MM.1S (cell line): ENCODE measurements around the gene UCMA.
A peak's percentile ranks its signal among the peaks of the same experiment; 100 is the strongest.

ENCODE experiments used
- DNase-seq: peaks from one replicate; pipeline ENCODE4 v3.0.0-alpha.2; 2015
- H2AFZ ChIP-seq: fragments of 300-600 bp; sonication (generic); 2 replicates; pipeline ENCODE4 v1.6.0; 2016; ENCODE audit warnings: antibody characterized with exemption, low read length
- H3F3A ChIP-seq: fragments of 300-600 bp; sonication (generic); 2 replicates; pipeline ENCODE4 v1.6.1; 2016; ENCODE audit warnings: mild to moderate bottlenecking, antibody characterized with exemption, low read length, moderate library complexity, mixed read lengths; ENCODE audit not compliant: insufficient read depth
- H3K27ac ChIP-seq: fragments of 300-600 bp; sonication (generic); 2 replicates; pipeline ENCODE4 v1.5.1; 2016; ENCODE audit warnings: mild to moderate bottlenecking, low read length
- H3K27me3 ChIP-seq: fragments of 300-600 bp; sonication (generic); replicated peaks from 2 replicates; pipeline ENCODE4 v1.6.0; 2016; ENCODE audit warnings: low read length; ENCODE audit not compliant: insufficient read depth
- H3K36me3 ChIP-seq: fragments of 300-600 bp; sonication (generic); replicated peaks from 2 replicates; pipeline ENCODE4 v1.6.1; 2016; ENCODE audit warnings: mild to moderate bottlenecking, low read length, mixed read lengths; ENCODE audit not compliant: insufficient read depth
- H3K4me1 ChIP-seq: fragments of 300-600 bp; sonication (generic); 2 replicates; pipeline ENCODE4 v1.6.1; 2016; ENCODE audit warnings: low read length, mixed read lengths
- H3K4me2 ChIP-seq: fragments of 300-600 bp; sonication (generic); 2 replicates; pipeline ENCODE4 v1.6.0; 2016; ENCODE audit warnings: low read depth, low read length
- H3K4me3 ChIP-seq: fragments of 300-600 bp; sonication (generic); 2 replicates; pipeline ENCODE4 v1.5.1; 2016; ENCODE audit warnings: low read length, mixed read lengths
- H3K79me2 ChIP-seq: fragments of 300-600 bp; sonication (generic); 2 replicates; pipeline ENCODE4 v1.6.1; 2016; ENCODE audit warnings: mixed run types, low read length, mixed read lengths
- H3K9ac ChIP-seq: fragments of 300-600 bp; sonication (generic); 2 replicates; pipeline ENCODE4 v1.6.1; 2016; ENCODE audit warnings: low read length, mixed read lengths
- H3K9me2 ChIP-seq: fragments of 300-600 bp; sonication (generic); replicated peaks from 2 replicates; pipeline ENCODE4 v1.6.1; 2016; ENCODE audit warnings: mild to moderate bottlenecking, low read length, mixed read lengths; ENCODE audit not compliant: insufficient read depth
- H3K9me3 ChIP-seq: fragments of 300-600 bp; sonication (generic); replicated peaks from 2 replicates; pipeline ENCODE4 v1.6.1; 2016; ENCODE audit warnings: mild to moderate bottlenecking, low read length, mixed read lengths; ENCODE audit not compliant: insufficient read depth
- H4K20me1 ChIP-seq: fragments of 300-600 bp; sonication (generic); 2 replicates; pipeline ENCODE4 v1.6.1; 2016; ENCODE audit warnings: mild to moderate bottlenecking, low read length, moderate library complexity, mixed read lengths; ENCODE audit not compliant: insufficient read depth
- EZH2 ChIP-seq: fragments of 300-600 bp; sonication (generic); optimal IDR thresholded peaks from 2 replicates; pipeline ENCODE3; 2017; ENCODE audit warnings: low read depth, mild to moderate bottlenecking, antibody characterized with exemption, low read length, mixed read lengths
- EZH2phosphoT487 ChIP-seq: fragments of 300-600 bp; sonication (generic); IDR thresholded peaks from 2 replicates; pipeline ENCODE4 v1.6.1; 2018; ENCODE audit warnings: antibody characterized with exemption, low read length
- TF ChIP-seq, protein P1 (sequence below): fragments of 300-600 bp; sonication (generic); IDR thresholded peaks from 2 replicates; pipeline ENCODE4 v1.5.1; 2016; ENCODE audit warnings: antibody characterized with exemption, low read length, mixed read lengths

Gene UCMA

GRCh38 chr10:13227031-13227430 lies 7.1 kb downstream of the UCMA start:
- no peaks in the 10 kb centered on the region for H3K9me3 ChIP-seq
- TF ChIP-seq EZH2: no peak
- no peaks in the 10 kb centered on the region for H4K20me1 ChIP-seq
- no peaks in the 10 kb centered on the region for H3K79me2 ChIP-seq
- no peaks in the 10 kb centered on the region for H3K27me3 ChIP-seq
- H3K4me2 ChIP-seq: peak overlapping the region; percentile 26; the same call in 1 of the 2 replicates
- no peaks in the 10 kb centered on the region for H3K36me3 ChIP-seq
- peak; percentile 63 for DNase-seq
- H3K9ac ChIP-seq: no peak overlapping the region
- H3F3A ChIP-seq: peaks cover 10% of the 10 kb centered on the region
- no peaks in the 10 kb centered on the region for H3K9me2 ChIP-seq
- peak overlapping the region; percentile 51 for H3K27ac ChIP-seq
- no peak overlapping the region for H3K4me3 ChIP-seq
- peak overlapping the region; percentile 0; the same call in 1 of the 2 replicates for H2AFZ ChIP-seq
- H3K4me1 ChIP-seq: peaks cover 20% of the 10 kb centered on the region

DNA sequence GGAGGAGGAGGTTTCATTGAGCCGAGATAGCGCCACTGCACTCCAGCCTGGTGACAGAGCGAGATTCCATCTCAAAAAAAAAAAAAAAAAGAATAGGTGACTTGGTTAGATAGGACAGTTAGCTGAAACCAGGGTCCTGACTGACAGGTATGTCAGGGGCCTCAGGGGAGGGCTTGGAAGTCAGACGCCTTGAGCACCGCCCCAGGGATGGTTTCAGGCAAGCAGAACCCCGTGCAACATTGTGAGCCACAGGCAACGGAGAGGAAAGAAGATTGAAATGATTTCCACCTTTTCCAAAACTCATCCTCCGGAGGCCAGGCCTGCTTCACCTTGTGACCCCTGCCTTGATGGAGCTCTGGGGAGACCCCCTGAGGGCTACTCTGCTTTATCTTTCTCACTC lies 8.6 kb downstream of the UCMA start:
- Histone ChIP-seq H2AFZ (no peak overlapping the region), H3K9me3 (no peaks in the 10 kb centered on the region), H3K4me3 (no peak overlapping the region), H3K9ac (no peak overlapping the region), H3K4me2 (no peak overlapping the region), H4K20me1 (no peaks in the 10 kb centered on the region), H3K79me2 (no peaks in the 10 kb centered on the region), H3K27ac (no peak overlapping the region), H3K36me3 (no peaks in the 10 kb centered on the region), H3K4me1 (peaks cover 20% of the 10 kb centered on the region), H3K9me2 (no peaks in the 10 kb centered on the region), H3K27me3 (no peaks in the 10 kb centered on the region), H3F3A (peaks cover 10% of the 10 kb centered on the region)
- no peak for DNase-seq
- TF ChIP-seq EZH2phosphoT487: no peak
- TF ChIP-seq EZH2: no peak
- TF ChIP-seq, protein P1, sequence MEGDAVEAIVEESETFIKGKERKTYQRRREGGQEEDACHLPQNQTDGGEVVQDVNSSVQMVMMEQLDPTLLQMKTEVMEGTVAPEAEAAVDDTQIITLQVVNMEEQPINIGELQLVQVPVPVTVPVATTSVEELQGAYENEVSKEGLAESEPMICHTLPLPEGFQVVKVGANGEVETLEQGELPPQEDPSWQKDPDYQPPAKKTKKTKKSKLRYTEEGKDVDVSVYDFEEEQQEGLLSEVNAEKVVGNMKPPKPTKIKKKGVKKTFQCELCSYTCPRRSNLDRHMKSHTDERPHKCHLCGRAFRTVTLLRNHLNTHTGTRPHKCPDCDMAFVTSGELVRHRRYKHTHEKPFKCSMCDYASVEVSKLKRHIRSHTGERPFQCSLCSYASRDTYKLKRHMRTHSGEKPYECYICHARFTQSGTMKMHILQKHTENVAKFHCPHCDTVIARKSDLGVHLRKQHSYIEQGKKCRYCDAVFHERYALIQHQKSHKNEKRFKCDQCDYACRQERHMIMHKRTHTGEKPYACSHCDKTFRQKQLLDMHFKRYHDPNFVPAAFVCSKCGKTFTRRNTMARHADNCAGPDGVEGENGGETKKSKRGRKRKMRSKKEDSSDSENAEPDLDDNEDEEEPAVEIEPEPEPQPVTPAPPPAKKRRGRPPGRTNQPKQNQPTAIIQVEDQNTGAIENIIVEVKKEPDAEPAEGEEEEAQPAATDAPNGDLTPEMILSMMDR: no peak

DNA sequence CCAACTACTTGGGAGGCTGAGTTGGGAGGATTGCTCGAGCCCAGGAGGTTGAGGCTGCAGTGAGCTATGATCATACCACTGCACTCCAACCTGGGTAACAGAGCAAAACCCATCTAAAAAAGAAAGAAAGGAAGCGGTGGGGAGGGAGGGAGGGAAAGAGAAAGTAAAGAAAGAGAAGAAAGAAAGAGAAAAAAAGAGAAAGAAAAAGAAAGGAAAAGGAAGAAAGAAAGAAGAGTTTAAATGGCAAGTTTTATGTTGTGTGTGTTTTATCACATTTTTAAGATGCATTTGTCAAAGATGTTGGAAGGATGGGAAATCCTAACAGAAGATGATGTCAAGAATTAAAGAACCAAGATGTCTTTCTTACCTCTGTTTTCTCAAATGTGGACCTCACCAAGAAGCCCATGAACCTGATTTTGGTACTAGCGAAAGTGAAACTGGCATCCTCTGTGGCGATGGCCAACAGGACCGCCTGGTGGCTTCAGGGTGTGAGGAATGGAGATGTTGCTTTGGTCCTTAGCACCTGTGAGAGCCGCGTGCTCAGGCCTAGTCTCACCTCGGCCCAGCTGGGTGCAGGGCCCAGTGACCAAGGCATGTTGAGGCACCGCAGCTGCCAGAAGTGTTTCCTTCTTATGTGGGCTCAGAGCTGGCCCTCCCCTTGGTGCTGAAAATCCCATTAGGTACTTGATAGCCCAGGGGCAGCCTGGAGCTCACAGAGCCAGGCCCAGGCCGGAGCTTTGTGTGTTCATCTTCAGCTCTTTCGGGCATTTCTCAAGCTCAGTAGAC lies 9.8 kb downstream of the UCMA start:
- peak; percentile 72 for DNase-seq
- H3K9me3 ChIP-seq: no peaks in the 10 kb centered on the region
- no peaks in the 10 kb centered on the region for H4K20me1 ChIP-seq
- peak overlapping the region; percentile 7; the same call in 1 of the 2 replicates for H2AFZ ChIP-seq
- no peaks in the 10 kb centered on the region for H3K27me3 ChIP-seq
- no peak overlapping the region for H3K9ac ChIP-seq
- H3K4me2 ChIP-seq: no peak overlapping the region
- no peak overlapping the region for H3K4me3 ChIP-seq
- H3K36me3 ChIP-seq: no peaks in the 10 kb centered on the region
- H3K9me2 ChIP-seq: no peaks in the 10 kb centered on the region
- peaks cover 18% of the 10 kb centered on the region for H3F3A ChIP-seq
- peak overlapping the region; percentile 28; the same call in 1 of the 2 replicates for H3K27ac ChIP-seq
- peaks cover 29% of the 10 kb centered on the region for H3K4me1 ChIP-seq
- no peaks in the 10 kb centered on the region for H3K79me2 ChIP-seq
- no peak for TF ChIP-seq EZH2phosphoT487
- TF ChIP-seq, protein P1: no peak; the same call in 1 of the 2 replicates
- TF ChIP-seq EZH2: no peak

GRCh38 chr10:13223241-13223640 lies 10.9 kb downstream of the UCMA start:
- Histone ChIP-seq H4K20me1 (no peaks in the 10 kb centered on the region), H3K36me3 (no peaks in the 10 kb centered on the region), H2AFZ (no peak overlapping the region), H3K4me1 (peaks cover 30% of the 10 kb centered on the region), H3K4me3 (no peak overlapping the region), H3K9me3 (no peaks in the 10 kb centered on the region), H3K79me2 (no peaks in the 10 kb centered on the region), H3F3A (peaks cover 18% of the 10 kb centered on the region), H3K27me3 (no peaks in the 10 kb centered on the region), H3K27ac (no peak overlapping the region), H3K9ac (no peak overlapping the region), H3K4me2 (no peak overlapping the region), H3K9me2 (no peaks in the 10 kb centered on the region)
- no peak for TF ChIP-seq EZH2phosphoT487
- TF ChIP-seq, protein P1: no peak
- TF ChIP-seq EZH2: no peak
- no peak for DNase-seq
